ENCODE measurements around the gene CSF1.

- TF ChIP-seq CTCF (optimal IDR thresholded peaks at IDR 0.05 in 1 of 3, IDR thresholded peaks at IDR 0.05 in 1 of 3, conservative IDR thresholded peaks at IDR 0.05 in 1 of 3; ENCODE audit: extremely low read depth in 1 of 3, insufficient read depth in 2 of 3, low read length in 3 of 3): no peak
- no peak for TF ChIP-seq EZH2 (IDR thresholded peaks at IDR 0.05; ENCODE audit: low read length)
These were observed 11.7 kb downstream of the CSF1 start for GRCh38 chr1:109922326-109922725.

Measured in keratinocyte (primary cell).